WI38 (cell line): ENCODE measurements around the gene TSPAN15.
"Not testable (repeated sequence)": the region's sequence is repeated elsewhere in the genome, so short reads cannot be mapped to it uniquely, and the experiment has no call there.

ENCODE experiments used
- H3K4me3 ChIP-seq: 2 replicates; pipeline ENCODE4 v1.5.1; 2011; ENCODE audit warnings: low read depth, mild to moderate bottlenecking, control low read depth, low read length
- CTCF ChIP-seq: IDR thresholded peaks from 2 replicates; pipeline ENCODE4 v1.5.1; 2012; ENCODE audit warnings: low read depth, mild to moderate bottlenecking, control low read depth, low read length

The TSPAN15 gene

DNA sequence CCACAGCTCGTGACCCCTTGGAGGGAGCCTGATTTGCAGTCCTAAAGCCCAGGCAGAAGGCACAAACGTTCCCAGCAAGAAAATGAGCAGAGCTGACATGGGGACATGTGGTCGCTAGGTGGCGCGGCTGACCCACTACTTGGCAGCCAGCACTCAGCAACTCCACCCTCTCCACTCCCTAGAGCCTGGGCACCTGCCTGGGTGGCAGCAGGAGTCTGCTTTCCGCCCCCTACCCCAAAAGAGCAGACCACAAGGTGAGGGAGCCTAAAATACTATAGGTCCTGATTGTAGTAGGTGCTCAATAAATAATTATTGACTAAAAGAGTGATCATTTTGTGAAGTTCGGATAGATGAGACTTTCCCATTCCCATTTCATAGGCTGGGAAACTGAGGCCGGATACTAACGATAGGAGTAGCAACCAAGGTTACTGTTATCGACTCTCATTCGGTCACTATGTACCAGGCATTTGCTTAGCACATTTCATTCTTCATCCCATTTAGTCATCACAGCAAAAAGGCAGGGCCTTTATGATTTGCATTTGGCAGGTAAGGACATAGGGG, 64.5 kb downstream of the TSPAN15 start:
- H3K4me3 ChIP-seq: no peak overlapping the region
- peak; percentile 70 for TF ChIP-seq CTCF

- TF ChIP-seq CTCF: no peak
These were observed 65.1 kb downstream of the TSPAN15 start for GRCh38 chr10:69516316-69516715.

GRCh38 chr10:69516796-69517195, 65.5 kb downstream of the TSPAN15 start:
- TF ChIP-seq CTCF: no peak

More at GRCh38 chr10:69516316-69516715, 65.1 kb downstream of the TSPAN15 start:
- no peak overlapping the region for H3K4me3 ChIP-seq

GRCh38 chr10:69517271-69517848, 66.1 kb downstream of the TSPAN15 start:
- no peak for TF ChIP-seq CTCF
- no peak overlapping the region for H3K4me3 ChIP-seq

More at GRCh38 chr10:69516796-69517195, 65.5 kb downstream of the TSPAN15 start:
- H3K4me3 ChIP-seq: no peak overlapping the region

- no peak overlapping the region for H3K4me3 ChIP-seq
- TF ChIP-seq CTCF: no peak
These were observed 76.7 kb downstream of the TSPAN15 start for GRCh38 chr10:69527961-69528360.

- no peak for TF ChIP-seq CTCF
- H3K4me3 ChIP-seq: no peak overlapping the region
These were observed 82.4 kb downstream of the TSPAN15 start for GRCh38 chr10:69533658-69534057.

DNA sequence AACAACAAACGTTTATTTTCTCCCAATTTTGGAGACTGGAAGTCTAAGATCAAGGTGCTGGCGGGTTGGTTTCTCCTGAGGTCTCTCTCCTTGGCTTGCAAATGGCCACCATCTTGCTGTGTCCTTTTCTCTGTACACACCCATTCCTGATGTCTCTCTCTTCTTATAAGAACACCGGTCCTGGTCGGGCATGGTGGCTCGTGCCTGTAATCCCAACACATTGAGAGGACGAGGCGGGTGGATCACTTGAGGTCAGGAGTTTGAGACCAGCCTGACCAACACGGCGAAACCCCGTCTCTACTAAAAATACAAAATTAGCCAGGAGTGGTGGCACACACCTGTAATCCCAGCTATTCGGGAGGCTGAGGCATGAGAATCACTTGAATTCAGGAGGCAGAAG, 85.3 kb downstream of the TSPAN15 start:
- not testable (repeated sequence) for H3K4me3 ChIP-seq

GRCh38 chr10:69537449-69537848, 86.2 kb downstream of the TSPAN15 start:
- no peak for TF ChIP-seq CTCF
- no peak overlapping the region for H3K4me3 ChIP-seq
